ENCODE results near the gene CD200R1L.
"Not testable (repeated sequence)": the region's sequence is repeated elsewhere in the genome, so short reads cannot be mapped to it uniquely, and the experiment has no call there.

Gene CD200R1L

GRCh38 chr3:112846764-112847163 lies at the start of gene CD200R1L:
CD200R1L (minus strand) TSS chr3:112846864; CDS start chr3:112829367, 17,497 bp downstream.
- DNase-seq (ENCODE audit: low read depth): no peak

GRCh38 chr3:112894258-112894657 lies 47.6 kb upstream of the CD200R1L start:
- no peak for DNase-seq (ENCODE audit: low read depth)

GRCh38 chr3:112889357-112889756 lies 42.7 kb upstream of the CD200R1L start:
- DNase-seq (ENCODE audit: low read depth): no peak

- DNase-seq (ENCODE audit: low read depth): no peak
Observed at GRCh38 chr3:112888381-112889085, 41.9 kb upstream of the CD200R1L start.

GRCh38 chr3:112884678-112885290 lies 38.1 kb upstream of the CD200R1L start:
- DNase-seq (ENCODE audit: low read depth): no peak

DNA sequence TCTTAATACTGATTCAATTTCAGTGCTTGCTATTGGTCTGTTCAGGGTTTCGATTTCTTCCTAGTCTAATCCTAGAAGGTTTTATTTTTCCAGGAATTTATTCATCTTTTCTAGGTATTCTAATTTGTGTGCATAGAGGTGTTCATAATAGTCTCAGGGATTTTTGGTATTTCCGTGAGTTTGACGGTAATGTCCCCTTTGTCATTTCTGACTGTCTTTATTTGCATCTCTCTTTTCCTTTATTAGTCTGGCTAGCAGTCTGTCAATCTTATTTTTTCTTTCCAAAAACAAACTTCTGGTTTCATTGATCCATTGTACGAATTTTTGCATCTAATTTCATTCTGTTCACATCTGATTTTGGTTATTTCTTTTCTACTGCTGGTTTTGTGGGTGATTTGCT lies 35.2 kb upstream of the CD200R1L start:
- DNase-seq (ENCODE audit: low read depth): no peak

GRCh38 chr3:112875561-112875960 lies 28.9 kb upstream of the CD200R1L start:
- DNase-seq (ENCODE audit: low read depth): no peak

DNA sequence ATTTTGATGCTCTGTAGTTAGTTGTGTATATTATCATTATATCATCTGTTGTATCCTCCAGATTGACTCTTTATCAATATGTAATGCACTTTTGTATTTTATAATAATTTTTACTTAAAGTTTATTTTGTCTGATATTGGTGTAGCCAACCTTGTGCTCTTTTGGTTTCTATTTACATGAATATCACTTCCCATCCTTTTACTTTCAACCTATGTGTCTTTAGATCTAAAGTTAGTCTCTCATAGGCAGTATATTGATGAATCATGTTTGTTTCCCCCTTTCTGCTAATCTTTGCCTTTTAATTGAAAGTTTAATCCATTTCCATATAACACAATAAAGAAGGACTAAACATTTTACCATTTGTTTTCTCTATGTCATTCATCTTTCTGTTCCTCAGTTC lies 28.1 kb upstream of the CD200R1L start:
- DNase-seq (ENCODE audit: low read depth): no peak

GRCh38 chr3:112873632-112874031 lies 27.0 kb upstream of the CD200R1L start:
- no peak for DNase-seq (ENCODE audit: low read depth)

- DNase-seq (ENCODE audit: low read depth): no peak
Observed at GRCh38 chr3:112871735-112872134, 25.1 kb upstream of the CD200R1L start.

DNA sequence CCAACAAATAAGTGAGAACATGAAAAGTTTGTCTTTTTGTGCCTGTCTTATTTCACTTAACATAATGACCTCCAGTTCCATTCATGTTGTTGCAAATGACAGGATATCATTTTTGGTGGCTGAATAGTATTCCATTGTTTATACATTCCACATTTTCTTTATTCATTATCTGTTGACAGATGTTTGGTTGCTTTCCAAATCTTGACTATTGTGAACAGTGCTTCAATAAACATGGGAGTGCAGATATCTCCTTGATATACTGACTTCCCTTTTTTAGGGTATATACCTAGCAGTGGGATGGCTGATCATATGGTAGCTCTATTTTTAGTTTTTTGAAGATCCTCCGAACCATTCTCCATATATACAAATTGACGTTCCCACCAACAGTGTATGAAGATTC lies 19.1 kb upstream of the CD200R1L start:
- DNase-seq (ENCODE audit: low read depth): no peak

GRCh38 chr3:112860898-112861297 lies 14.2 kb upstream of the CD200R1L start:
- DNase-seq (ENCODE audit: low read depth): no peak

DNA sequence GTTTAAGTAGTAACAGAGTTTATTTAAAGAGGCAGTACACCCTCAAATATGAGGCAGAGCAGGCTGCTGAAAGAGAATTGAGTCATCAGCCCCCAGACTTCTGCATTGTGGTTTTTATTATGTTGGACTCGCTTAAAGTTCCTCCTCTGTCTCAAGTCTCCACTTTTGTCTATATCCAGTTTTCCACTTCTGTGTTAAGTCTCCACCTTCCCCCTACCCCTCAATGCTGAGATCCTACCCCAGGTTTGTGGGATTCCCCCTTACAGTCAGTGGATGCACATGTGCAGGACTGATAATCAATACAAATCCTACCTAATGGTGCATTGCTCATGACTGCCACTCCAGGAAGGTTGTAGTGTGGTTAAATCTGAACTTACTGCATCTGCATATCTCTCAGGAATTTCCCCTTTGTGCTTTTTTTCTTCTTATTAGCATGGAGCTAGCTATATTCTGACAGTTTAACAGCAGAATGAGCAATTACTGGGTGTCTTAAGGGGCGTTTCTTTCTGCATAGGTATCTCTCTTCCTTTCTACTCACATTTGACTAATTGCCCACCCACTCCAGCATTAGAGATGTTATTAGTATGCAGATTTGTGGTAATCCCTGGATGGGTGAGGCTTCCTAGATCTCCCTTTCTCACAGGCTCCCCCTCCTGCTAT lies 11.9 kb upstream of the CD200R1L start:
- DNase-seq (ENCODE audit: low read depth): no peak

DNA sequence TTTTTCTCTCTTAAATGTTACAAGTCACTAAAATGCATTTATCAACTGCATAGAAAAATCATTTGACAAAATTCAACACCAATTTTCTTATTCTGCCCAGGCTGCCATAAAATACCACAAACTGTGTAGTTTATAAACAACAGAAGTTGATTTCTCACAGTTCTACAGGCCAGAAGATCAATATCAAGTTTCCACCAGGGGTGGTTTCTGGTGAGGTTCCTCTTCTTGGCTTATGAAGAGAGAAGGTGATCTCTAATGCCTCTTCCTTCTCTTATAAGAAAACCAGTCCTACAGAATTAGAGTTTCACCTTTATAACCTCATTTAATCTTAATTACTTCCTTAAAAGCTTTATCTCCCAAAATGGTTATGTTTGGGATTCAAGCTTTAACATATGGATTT lies 10.9 kb upstream of the CD200R1L start:
- no peak for DNase-seq (ENCODE audit: low read depth)

DNA sequence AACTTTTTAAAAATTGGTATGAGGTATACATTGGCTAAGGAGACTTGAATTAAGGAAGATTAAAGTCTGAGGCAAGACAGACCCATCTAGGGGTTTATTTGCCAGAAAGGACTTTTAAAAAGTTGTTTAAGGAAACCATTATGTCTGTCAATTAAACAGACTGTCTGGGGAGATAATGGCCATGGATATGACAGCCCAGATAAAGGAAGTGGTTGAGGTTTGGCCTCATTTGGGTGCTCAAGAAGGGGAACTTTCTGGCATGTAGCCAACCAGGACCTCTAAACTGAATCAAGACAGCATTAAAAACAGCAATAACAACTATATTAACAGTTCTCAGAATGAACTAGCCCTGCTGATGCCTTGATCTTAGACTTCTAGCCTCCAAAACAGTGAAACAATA lies 9.9 kb upstream of the CD200R1L start:
- DNase-seq (ENCODE audit: low read depth): no peak

DNA sequence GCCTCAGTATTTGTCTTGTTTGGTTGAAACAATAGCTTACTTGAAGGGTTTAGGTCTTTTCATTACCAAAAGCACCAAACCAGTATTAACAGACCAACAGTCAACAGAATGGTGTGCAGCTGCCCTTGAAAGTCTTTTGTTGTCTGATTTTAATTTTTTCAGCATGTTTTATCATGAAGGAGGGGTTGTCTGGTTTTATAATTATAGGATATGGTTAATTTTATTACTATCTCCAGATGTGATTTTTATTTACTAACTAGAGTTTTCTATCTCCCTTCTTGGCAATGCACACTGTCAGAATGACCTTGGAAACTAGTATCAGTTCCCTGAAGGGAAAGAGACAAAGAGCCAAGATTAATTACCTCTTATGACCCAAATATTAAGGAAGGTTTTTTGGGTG lies 9.2 kb upstream of the CD200R1L start:
- no peak for DNase-seq (ENCODE audit: low read depth)

- DNase-seq (ENCODE audit: low read depth): not testable (repeated sequence)
Observed at GRCh38 chr3:112855074-112855473, 8.4 kb upstream of the CD200R1L start.

- no peak for DNase-seq (ENCODE audit: low read depth)
Observed at GRCh38 chr3:112848196-112848595, 1.5 kb upstream of the CD200R1L start.

DNA sequence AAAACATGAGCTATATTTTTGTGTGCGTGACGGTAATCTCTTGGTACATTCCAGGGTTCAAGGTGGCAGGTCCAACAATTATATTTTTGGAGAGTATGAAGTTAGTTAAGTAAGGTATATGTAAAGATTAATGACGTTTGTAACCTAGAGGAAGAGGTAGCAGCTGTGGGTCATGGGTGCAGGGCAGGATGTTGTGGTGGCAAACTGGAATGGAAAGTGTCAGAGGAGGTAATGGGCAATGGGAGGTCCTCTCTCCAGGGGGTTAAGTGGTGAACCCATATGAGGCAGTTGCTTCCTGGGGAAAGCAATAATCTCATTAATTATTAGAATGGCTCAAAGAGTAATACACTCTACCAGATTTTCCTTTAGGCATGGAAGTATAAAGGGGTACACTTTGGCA lies 1.0 kb upstream of the CD200R1L start:
- DNase-seq (ENCODE audit: low read depth): peak; percentile 4

GRCh38 chr3:112845772-112846171 lies 892 bp downstream of the CD200R1L start:
- no peak for DNase-seq (ENCODE audit: low read depth)

- no peak for DNase-seq (ENCODE audit: low read depth)
Observed at GRCh38 chr3:112829046-112829445, 17.6 kb downstream of the CD200R1L start.

DNA sequence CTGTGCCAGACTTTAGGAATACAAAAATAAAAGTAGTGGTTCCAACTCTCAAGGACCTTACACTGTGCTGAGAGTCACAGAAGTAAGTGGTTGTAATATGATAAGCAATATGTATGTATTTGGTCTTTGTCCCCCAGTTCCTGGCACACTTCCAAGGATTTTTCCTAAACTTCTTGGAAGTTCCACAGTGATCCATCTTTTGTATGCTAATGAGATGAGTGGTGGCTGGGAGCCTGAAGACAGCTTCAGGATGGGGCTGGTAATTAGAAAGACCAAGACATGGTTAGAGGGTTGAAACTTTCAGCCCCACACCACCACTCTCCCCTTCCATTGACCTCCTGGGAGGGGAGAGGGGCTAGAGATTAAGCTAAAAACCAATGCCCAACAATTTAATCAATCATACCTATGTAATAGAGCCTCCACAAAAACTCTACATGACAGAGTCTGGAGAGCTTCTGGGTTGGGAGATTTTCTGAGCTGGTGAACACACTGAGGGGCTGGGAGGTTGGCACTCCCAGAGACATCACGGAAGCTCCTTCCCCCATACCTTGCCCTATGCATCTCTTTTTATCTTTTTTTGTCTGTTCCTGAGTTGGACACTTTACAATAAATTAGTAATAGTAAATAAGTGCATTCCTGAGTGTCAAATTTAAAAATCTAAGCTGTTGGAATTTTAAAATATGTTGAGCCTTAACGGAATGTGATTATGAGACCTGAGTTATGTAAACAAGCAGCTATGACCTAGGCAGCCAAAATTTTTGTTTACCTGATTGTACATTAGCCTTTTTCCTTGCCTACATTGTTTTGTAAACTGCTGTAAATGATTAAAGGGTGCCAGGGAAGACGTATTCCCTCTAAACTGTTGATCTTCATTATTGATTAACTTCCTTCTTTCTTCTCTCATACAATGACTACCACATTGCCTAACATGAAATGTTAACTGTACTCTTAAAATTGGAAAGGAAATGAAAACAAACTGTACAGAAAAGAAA lies 24.3 kb downstream of the CD200R1L start:
- DNase-seq (ENCODE audit: low read depth): no peak
